Suprapubic skin (tissue), 4 donors: ENCODE measurements around the gene JSRP1.

Source experiments
- EP300 ChIP-seq: sonication (generic); formaldehyde crosslinking; IDR thresholded peaks from one replicate; pipeline ENCODE4 v1.6.1; 2017; ENCODE audit warnings: antibody characterized with exemption
- POLR2AphosphoS5 ChIP-seq, 3 donors: sonication (generic); formaldehyde crosslinking; IDR thresholded peaks; one replicate each; pipeline ENCODE4 v1.6.1; 2017; ENCODE audit warnings: antibody characterized with exemption in 3 of 3
- TF ChIP-seq, protein P1 (sequence below), 2 donors: fragments of 200-600 bp in 1 of 2; fragments of 450-650 bp in 1 of 2; sonication (generic) in 1 of 2; IDR thresholded peaks; one replicate each; pipeline ENCODE4 v1.5.1; 2016 to 2019; ENCODE audit warnings: antibody characterized with exemption in 2 of 2, mild to moderate bottlenecking in 1 of 2, moderate library complexity in 1 of 2

GRCh38 chr19:2249010-2249866 is 7.0 kb downstream of the JSRP1 start, which contains the start of gene AMH:
- no peak for TF ChIP-seq POLR2AphosphoS5 (IDR thresholded peaks at IDR 0.05)
- TF ChIP-seq, protein P1, sequence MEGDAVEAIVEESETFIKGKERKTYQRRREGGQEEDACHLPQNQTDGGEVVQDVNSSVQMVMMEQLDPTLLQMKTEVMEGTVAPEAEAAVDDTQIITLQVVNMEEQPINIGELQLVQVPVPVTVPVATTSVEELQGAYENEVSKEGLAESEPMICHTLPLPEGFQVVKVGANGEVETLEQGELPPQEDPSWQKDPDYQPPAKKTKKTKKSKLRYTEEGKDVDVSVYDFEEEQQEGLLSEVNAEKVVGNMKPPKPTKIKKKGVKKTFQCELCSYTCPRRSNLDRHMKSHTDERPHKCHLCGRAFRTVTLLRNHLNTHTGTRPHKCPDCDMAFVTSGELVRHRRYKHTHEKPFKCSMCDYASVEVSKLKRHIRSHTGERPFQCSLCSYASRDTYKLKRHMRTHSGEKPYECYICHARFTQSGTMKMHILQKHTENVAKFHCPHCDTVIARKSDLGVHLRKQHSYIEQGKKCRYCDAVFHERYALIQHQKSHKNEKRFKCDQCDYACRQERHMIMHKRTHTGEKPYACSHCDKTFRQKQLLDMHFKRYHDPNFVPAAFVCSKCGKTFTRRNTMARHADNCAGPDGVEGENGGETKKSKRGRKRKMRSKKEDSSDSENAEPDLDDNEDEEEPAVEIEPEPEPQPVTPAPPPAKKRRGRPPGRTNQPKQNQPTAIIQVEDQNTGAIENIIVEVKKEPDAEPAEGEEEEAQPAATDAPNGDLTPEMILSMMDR (IDR thresholded peaks at IDR 0.05): no peak
- no peak for TF ChIP-seq EP300
